RCC 7860 (cell line): ENCODE measurements around the gene DOCK1.
"Not testable (repeated sequence)": the region's sequence is repeated elsewhere in the genome, so short reads cannot be mapped to it uniquely, and the experiment has no call there.

Source experiments
- DNase-seq: peaks from one replicate; pipeline ENCODE4 v3.0.0-alpha.2; 2015; ENCODE audit warnings: low spot score
- FAIRE-seq: peaks from 2 replicates; lab custom pipeline; 2012; peaks lifted over from hg19 to GRCh38; lab: Jason Lieb, UNC

The DOCK1 gene

DNA sequence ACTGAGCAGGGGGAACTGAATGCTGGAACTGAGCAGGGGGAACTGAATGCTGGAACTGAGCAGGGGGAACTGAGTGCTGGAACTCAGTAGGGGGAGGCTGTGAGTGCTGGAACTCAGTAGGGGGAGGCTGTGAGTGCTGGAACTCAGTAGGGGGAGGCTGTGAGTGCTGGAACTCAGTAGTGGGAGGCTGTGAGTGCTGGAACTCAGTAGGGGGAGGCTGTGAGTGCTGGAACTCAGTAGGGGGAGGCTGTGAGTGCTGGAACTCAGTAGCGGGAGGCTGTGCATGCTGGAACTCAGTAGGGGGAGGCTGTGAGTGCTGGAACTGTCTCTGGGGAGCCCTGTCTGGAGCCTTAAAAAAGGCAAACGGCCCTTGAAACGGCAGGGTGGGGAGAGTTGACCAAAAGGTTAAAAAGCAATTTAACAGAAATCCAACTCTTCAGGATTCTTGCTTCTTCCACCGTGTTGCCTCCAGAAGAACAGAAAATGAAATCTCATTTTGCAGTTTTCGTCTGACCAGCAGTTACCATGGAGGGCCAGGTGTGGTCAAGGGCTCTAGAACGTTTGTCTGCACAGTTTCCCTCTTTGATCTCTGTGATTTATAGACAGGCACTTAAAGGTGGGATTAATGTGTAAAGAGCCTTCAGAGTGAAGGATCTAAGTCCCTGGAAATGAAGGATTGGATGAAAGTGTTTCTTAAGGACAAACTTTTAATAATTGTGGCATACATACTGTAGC lies 19.1 kb downstream of the DOCK1 start:
- FAIRE-seq, result no peak

GRCh38 chr10:126924915-126925300 lies 19.7 kb downstream of the DOCK1 start:
- FAIRE-seq (no peak), DNase-seq (no peak)

More for the DNA sequence above, 19.1 kb downstream of the DOCK1 start:
- DNase-seq, result no peak

DNA sequence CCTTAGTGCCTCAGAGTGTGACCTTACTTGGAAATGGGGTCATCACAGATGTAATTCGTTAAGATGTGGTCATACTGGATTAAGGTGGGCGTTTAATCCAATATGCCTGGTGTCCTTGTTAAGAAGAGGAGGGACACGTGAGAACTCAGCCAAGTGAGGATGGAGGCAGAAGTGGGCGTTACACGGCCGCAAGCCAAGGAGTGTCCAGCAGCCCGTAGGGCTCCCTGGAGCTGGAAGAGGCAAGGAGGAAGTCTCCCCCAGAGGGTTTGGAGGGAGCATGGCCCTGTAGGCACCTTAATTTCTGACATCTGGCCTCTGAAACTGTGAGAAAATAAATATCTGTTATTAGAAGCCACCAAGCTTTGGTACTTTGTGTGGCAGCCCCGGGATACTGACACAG lies 21.3 kb downstream of the DOCK1 start:
- DNase-seq, result no peak
- no peak for FAIRE-seq

DNA sequence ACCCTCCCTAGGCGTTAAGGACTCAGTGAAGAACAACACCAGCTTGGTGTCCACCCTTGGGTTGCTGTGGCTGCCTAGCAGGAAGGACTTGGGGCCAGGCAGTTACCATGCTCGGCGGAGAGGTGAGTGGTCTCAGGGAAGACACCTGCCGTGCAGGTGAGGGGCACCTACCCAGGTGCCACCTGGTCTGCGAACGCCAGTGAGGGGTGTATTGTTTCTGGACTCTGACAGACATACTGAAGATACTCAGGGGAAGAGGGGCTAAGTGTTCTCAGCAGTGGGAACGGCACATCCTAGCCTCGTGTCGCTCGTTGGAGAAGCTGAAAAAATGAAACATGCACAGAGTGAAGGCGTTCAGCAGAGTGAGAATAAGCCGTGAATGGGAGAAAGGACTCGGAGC lies 22.6 kb downstream of the DOCK1 start:
- DNase-seq (no peak), FAIRE-seq (no peak)

DNA sequence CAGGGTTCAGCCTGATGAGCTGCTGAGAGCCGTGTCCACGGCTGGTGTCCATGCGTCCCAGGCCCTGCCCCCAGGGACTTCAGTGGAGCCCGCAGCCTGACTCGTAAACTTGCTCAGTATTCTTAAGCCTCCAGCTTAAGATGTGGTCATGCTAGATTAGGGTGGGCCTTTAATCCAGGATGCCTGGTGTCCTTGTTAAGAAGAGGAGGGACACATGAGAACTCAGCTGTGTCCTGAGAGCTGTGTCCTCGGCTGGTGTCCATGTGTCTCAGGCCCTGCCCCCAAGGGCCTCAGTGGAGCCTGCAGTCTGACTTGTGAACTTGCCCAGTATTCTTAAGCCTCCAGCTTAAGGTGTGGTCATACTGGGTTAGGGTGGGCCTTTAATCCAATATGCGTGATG lies 23.0 kb downstream of the DOCK1 start:
- no peak for FAIRE-seq
- no peak for DNase-seq

DNA sequence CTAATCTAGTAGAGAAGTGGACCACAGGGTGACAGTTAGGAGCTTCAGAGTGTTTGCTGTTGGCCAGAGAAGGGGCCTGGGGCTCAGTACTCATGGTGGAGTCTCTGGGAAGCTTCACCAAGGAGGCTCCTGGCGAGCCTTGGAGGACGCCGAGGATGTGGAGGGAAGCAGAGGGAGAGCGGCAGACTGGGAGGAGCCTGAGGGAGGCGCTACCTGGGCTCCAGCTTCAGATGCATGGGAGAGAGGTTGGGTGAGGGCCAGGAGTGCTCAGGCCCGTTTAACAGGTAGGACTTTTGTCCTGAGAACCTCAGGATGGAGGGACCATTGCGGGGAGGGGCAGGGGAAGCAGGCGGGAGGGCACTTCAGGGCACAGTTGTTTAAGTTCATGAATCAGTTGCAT lies 24.2 kb downstream of the DOCK1 start:
- FAIRE-seq (no peak), DNase-seq (no peak)

DNA sequence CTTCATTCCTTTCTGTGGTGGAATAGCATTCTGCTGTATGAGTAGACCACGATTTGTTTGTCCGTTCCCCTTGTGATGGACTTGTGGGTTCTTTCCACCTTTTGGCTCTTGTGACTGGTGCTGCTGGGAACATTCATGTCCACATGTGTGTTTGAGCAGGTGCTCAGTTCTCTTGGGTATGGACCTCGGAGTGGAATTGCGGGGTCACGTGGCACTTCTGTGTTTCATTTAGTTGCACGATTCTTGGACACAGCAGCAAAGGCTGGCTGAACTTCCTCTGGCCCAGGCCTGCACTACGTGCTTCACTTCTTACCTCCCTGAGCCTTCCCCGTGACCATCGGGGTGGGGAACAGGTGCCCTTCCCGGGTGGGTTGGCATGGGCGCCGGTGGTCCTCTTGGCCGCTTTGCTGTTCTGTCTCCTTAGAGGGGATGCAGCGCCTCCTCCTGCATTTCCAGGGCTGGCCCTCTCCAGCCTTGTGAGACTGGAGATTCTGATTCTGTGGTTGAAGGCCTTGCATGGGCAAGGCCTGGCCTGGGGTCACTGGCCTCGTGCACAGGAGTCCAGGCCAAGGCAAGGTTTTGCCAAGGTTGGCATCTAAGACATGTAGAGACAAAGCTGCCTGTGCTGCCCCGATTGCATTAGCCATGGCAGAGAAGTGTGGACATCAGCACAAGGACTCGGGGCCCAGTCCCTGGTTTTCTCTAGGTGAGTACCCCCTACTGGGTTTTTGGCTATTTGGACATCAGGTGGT lies 25.1 kb downstream of the DOCK1 start:
- FAIRE-seq (no peak), DNase-seq (no peak)

GRCh38 chr10:126930883-126931503 lies 25.8 kb downstream of the DOCK1 start:
- no peak for FAIRE-seq

DNA sequence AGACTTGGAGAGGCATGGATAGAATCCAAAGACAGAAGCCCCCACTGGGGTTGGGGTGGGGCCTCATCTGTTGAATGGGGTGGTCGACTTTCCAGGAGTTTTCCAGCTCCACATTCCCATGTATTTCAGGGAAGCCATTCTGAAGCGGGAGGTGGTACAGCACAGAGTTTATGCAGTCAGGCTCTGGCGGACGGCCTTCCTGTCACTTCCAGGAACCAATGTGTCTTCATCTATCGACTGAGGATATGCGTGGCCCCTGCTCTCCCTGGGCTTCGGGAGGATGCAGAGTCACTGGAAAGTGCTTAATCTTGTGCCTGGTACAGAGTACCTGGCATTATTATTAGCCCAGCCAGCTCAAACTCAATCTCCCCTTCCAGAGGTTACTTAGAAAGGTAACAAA lies 26.3 kb downstream of the DOCK1 start:
- FAIRE-seq (no peak), DNase-seq (no peak)

More at GRCh38 chr10:126930883-126931503, 25.8 kb downstream of the DOCK1 start:
- no peak for DNase-seq

- no peak for FAIRE-seq
Observed at GRCh38 chr10:126932516-126932915, 27.3 kb downstream of the DOCK1 start.

DNA sequence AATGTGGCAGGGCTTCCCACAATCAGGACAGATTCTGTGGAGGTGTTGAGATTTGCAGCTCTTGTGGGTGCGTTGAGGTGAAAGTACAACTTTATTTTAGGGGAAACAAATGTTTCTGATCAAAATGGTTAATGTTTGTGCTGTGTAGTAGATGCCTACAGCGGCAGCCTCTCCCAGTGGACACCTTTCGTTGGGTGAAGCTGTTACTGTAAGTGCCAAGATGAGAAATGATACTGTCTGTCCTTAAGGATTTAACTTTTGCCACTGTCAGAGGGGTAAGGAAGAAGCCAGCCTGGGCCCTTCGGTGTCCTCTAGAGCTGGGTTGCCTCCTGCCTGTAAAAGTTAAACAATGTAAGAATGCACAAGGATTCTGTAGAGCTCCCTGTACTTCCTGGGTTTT lies 27.9 kb downstream of the DOCK1 start:
- DNase-seq, result no peak
- no peak for FAIRE-seq

More at GRCh38 chr10:126932516-126932915, 27.3 kb downstream of the DOCK1 start:
- DNase-seq, result no peak

DNA sequence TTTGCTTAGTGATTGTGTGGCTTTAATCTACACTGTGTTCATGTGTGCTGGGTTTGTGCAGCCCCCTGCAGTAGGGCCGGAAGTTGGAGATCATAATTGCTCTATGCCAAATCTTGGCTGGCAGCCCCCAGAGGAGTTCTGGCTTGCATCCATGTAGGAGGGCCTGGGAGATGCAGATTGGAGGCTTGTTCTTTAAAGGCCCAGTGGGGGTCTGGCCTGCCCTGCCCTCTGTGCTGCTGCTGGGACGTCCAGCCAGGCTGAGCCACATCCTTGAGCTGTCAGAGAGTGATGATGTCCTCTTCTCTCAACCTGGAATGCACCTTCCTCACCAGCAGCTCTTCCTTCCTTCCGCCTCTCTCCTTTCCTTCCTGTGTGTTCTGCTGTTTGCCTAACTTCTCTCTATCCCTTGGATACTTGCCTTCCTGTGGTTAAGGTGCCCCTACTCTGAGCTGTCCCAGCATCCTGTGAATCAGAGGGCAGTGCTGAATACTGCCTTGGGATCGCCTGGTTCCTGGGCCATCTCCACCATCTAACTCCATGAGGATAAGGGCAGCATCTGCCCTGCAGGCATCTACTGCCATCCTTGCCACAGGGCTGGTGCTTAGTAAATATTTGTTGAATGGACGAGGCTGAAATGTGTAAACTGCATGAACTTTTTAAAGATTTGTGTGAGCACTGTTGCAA lies 30.2 kb downstream of the DOCK1 start:
- no peak for FAIRE-seq
- peak; percentile 60 for DNase-seq

DNA sequence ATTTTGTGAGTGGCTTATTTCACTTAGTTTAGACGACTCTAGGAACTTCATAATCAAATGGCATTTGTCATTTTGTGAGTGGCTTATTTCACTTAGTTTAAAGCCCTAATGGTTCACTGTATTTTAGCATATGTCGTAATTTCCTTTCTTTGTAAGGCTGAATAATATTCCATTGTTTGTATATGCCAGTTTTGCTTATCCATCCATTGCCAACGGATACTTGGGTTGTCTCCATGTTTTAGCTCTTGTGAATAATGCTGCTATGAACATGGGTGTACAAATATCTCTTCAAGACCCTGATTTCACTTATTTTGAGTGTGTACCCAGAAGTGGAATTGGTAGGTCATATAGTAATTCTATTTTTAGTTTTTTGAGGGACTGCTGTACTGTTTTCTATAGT lies 31.8 kb downstream of the DOCK1 start:
- no peak for FAIRE-seq
- no peak for DNase-seq

DNA sequence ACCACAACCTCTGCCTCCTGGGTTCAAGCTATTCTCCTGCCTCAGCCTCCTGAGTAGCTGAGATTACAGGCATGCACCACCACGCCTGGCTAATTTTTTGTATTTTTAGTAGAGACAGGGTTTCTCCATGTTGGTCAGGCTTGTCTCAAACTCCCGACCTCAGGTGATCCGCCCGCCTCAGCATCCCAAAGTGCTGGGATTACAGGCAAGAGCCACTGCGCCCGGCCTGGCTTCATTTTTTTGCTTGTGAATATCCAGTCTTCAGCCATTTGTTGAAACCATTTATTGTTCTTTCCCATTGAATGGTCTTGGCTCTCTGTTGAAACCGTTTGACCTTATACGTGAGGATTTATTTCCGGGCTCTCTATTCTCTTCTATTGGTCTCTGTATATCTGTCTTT lies 32.9 kb downstream of the DOCK1 start:
- not testable (repeated sequence) for FAIRE-seq, DNase-seq

DNA sequence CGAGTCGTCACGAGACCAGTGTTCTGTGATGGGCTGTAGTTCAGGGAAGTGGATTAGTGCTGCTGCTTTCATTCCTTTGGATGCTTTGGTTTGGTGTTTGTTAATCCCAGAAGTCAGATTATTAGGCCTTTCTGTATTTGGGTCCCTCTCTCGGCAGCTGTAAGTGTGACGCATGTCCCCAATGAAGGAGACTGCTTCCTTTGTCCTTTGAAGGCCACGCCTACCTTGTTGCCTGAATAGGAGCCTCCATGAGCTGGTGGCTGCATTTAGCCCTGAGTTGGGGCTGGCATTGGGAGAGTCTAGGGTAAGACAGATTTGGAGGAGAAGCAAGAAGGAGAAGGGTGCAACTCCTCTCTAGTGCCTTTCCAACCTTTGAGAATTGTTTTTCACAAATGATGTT lies 34.5 kb downstream of the DOCK1 start:
- FAIRE-seq, result no peak
- no peak for DNase-seq

GRCh38 chr10:126940670-126941310 lies 35.6 kb downstream of the DOCK1 start:
- DNase-seq (no peak), FAIRE-seq (no peak)

GRCh38 chr10:126944191-126944590 lies 39.0 kb downstream of the DOCK1 start:
- no peak for FAIRE-seq
- no peak for DNase-seq

- DNase-seq, result no peak
- no peak for FAIRE-seq
Observed at GRCh38 chr10:126945351-126946030, 40.3 kb downstream of the DOCK1 start.

GRCh38 chr10:126946746-126947145 lies 41.5 kb downstream of the DOCK1 start:
- no peak for FAIRE-seq
- no peak for DNase-seq
